GM21447 (cell line): Measurements from ENCODE around the gene ZNF837.
"Not testable (repeated sequence)": the region's sequence is repeated elsewhere in the genome, so short reads cannot be mapped to it uniquely, and the experiment has no call there.

Experiments
- ATAC-seq: cut with Tn5 transposase; IDR thresholded peaks from one replicate; pipeline ENCODE4 v1.9.1; 2021; ENCODE audit not compliant: unreplicated experiment

The ZNF837 gene

GRCh38 chr19:58351990-58352755 is 28.7 kb downstream of the ZNF837 start:
- no peak for ATAC-seq

GRCh38 chr19:58351558-58351878 is 29.3 kb downstream of the ZNF837 start:
- ATAC-seq: no peak

GRCh38 chr19:58350871-58351557 is 29.8 kb downstream of the ZNF837 start:
- ATAC-seq: no peak

GRCh38 chr19:58350001-58350861 is 30.6 kb downstream of the ZNF837 start:
- ATAC-seq: no peak

GRCh38 chr19:58349590-58349989 is 31.2 kb downstream of the ZNF837 start:
- ATAC-seq: no peak

- ATAC-seq: not testable (repeated sequence)
These were observed 32.8 kb downstream of the ZNF837 start for GRCh38 chr19:58348080-58348479.

- ATAC-seq: peak; percentile 93
These were observed 33.6 kb downstream of the ZNF837 start for GRCh38 chr19:58346961-58347929.

- no peak for ATAC-seq
These were observed 35.3 kb downstream of the ZNF837 start for GRCh38 chr19:58345558-58345957.

- ATAC-seq: no peak
These were observed 41.8 kb downstream of the ZNF837 start for GRCh38 chr19:58338825-58339558.

- ATAC-seq: no peak
These were observed 42.5 kb downstream of the ZNF837 start for GRCh38 chr19:58338336-58338735.

- ATAC-seq: no peak
These were observed 44.0 kb downstream of the ZNF837 start for GRCh38 chr19:58336820-58337219.

- ATAC-seq: no peak
These were observed 44.6 kb downstream of the ZNF837 start for GRCh38 chr19:58336216-58336615.

GRCh38 chr19:58335630-58336029 is 45.2 kb downstream of the ZNF837 start:
- no peak for ATAC-seq

GRCh38 chr19:58334691-58335249 is 46.1 kb downstream of the ZNF837 start:
- no peak for ATAC-seq

GRCh38 chr19:58332697-58333096 is 48.1 kb downstream of the ZNF837 start:
- no peak for ATAC-seq

GRCh38 chr19:58330458-58330857 is 50.4 kb downstream of the ZNF837 start:
- ATAC-seq: no peak

GRCh38 chr19:58328999-58329398 is 51.8 kb downstream of the ZNF837 start:
- no peak for ATAC-seq

- peak; percentile 83 for ATAC-seq
These were observed 53.7 kb downstream of the ZNF837 start, which contains the start of gene ZSCAN22 for GRCh38 chr19:58326914-58327726. Gene ZSCAN22 (plus strand): TSS chr19:58326994. CDS start chr19:58334803, 7,809 bp downstream.
